Vagina (tissue), 2 donors: Measurements from ENCODE around the gene FANCC.

ENCODE experiments used
- POLR2A ChIP-seq, 2 donors: fragments of 450-650 bp; IDR thresholded peaks; one replicate each; pipeline ENCODE4 v1.6.1; 2017; ENCODE audit warnings: antibody characterized with exemption in 2 of 2, mild to moderate bottlenecking in 2 of 2, moderate library complexity in 2 of 2
- POLR2AphosphoS5 ChIP-seq, 2 donors: sonication (generic); formaldehyde crosslinking; IDR thresholded peaks; one replicate each; pipeline ENCODE4 v1.9.0; 2017; ENCODE audit warnings: antibody characterized with exemption in 2 of 2, mild to moderate bottlenecking in 2 of 2, low read depth in 1 of 2; ENCODE audit not compliant: insufficient read depth in 1 of 2
- TF ChIP-seq, protein P1 (sequence below), 3 experiments: fragments of 450-650 bp in 2 of 3; fragments of 200-600 bp in 1 of 3; sonication (generic) in 1 of 3; IDR thresholded peaks; one replicate each; pipeline ENCODE4 v1.5.1; 2017 to 2019; ENCODE audit warnings: antibody characterized with exemption in 3 of 3, mild to moderate bottlenecking in 2 of 3, moderate library complexity in 2 of 3

DNA sequence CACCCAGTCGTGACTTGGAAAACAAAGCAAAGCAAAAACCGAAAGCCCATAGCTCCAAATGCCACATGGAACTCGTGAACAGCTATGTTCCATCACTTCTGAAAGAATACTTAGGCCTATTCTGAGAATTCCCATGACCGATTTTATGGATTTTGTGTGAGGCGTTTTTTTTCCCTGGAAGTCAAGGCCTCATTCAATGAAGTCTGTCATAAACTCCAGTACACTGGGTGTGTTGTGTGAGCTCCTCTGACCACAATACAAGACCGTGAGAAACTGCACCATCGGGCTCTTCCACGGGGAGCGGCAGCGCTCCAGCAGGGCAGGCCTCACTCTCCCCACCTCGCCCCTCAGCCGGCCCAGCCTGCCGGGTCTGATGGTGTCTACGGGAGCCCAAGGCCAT lies 209.5 kb downstream of the FANCC start:
- no peak for TF ChIP-seq POLR2AphosphoS5 (IDR thresholded peaks at IDR 0.05; ENCODE audit: insufficient read depth in 1 of 2, low read depth in 1 of 2)
- TF ChIP-seq POLR2A (IDR thresholded peaks at IDR 0.05): no peak
- TF ChIP-seq, protein P1, sequence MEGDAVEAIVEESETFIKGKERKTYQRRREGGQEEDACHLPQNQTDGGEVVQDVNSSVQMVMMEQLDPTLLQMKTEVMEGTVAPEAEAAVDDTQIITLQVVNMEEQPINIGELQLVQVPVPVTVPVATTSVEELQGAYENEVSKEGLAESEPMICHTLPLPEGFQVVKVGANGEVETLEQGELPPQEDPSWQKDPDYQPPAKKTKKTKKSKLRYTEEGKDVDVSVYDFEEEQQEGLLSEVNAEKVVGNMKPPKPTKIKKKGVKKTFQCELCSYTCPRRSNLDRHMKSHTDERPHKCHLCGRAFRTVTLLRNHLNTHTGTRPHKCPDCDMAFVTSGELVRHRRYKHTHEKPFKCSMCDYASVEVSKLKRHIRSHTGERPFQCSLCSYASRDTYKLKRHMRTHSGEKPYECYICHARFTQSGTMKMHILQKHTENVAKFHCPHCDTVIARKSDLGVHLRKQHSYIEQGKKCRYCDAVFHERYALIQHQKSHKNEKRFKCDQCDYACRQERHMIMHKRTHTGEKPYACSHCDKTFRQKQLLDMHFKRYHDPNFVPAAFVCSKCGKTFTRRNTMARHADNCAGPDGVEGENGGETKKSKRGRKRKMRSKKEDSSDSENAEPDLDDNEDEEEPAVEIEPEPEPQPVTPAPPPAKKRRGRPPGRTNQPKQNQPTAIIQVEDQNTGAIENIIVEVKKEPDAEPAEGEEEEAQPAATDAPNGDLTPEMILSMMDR (IDR thresholded peaks at IDR 0.05): no peak
